Erythroblast (primary cell): ENCODE measurements around the gene AZIN2.

Experiments
- GATA1 ChIP-seq: IDR thresholded peaks from 2 replicates; pipeline ENCODE4 v1.6.1; 2011; ENCODE audit warnings: low read depth, mild to moderate bottlenecking, control low read depth, low read length, moderate library complexity
- POLR2A ChIP-seq: IDR thresholded peaks from 2 replicates; pipeline ENCODE4 v1.6.1; 2011; ENCODE audit warnings: mild to moderate bottlenecking, low read length

GRCh38 chr1:33169290-33170055, 88.5 kb downstream of the AZIN2 start:
- TF ChIP-seq POLR2A: no peak
- no peak for TF ChIP-seq GATA1
